ENCODE results near the gene USP30.

GRCh38 chr12:109088818-109089217 is 36.4 kb downstream of the USP30 start:
- TF ChIP-seq CTCF (IDR thresholded peaks at IDR 0.05; ENCODE audit: low read length) (no peak), EZH2 (IDR thresholded peaks at IDR 0.05; ENCODE audit: borderline replicate concordance, low read length) (no peak)
